ENCODE data around the gene HDGFL1. TPM values are rescaled to one million over a fixed set of nuclear protein-coding genes. Genes with fewer than 3 reads are reported as not detected.

The HDGFL1 gene
- total RNA-seq, 1 donor from 2014 or later = not detected

- no peaks in the 10 kb centered on the region for H3K79me2 ChIP-seq (ENCODE audit: low read depth)
- H2AFZ ChIP-seq (replicated peaks) = no peak overlapping the region
- H3K27me3 Mint-ChIP-seq (ENCODE audit: insufficient read depth, low read depth) = peaks cover 2% of the 10 kb centered on the region
- H3K9me3 Mint-ChIP-seq = peaks cover 12% of the 10 kb centered on the region
- no peak for TF ChIP-seq EZH2 (IDR thresholded peaks at IDR 0.05)
- TF ChIP-seq EZH2phosphoT487 (IDR thresholded peaks at IDR 0.05) = no peak
- TF ChIP-seq, protein P1, sequence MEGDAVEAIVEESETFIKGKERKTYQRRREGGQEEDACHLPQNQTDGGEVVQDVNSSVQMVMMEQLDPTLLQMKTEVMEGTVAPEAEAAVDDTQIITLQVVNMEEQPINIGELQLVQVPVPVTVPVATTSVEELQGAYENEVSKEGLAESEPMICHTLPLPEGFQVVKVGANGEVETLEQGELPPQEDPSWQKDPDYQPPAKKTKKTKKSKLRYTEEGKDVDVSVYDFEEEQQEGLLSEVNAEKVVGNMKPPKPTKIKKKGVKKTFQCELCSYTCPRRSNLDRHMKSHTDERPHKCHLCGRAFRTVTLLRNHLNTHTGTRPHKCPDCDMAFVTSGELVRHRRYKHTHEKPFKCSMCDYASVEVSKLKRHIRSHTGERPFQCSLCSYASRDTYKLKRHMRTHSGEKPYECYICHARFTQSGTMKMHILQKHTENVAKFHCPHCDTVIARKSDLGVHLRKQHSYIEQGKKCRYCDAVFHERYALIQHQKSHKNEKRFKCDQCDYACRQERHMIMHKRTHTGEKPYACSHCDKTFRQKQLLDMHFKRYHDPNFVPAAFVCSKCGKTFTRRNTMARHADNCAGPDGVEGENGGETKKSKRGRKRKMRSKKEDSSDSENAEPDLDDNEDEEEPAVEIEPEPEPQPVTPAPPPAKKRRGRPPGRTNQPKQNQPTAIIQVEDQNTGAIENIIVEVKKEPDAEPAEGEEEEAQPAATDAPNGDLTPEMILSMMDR (IDR thresholded peaks at IDR 0.05) = no peak
- H3K4me3 Mint-ChIP-seq = no peak overlapping the region
- no peak for DNase-seq (ENCODE audit: low spot score)
- peaks cover 14% of the 10 kb centered on the region for H3K4me1 ChIP-seq
- H3F3A ChIP-seq (ENCODE audit: low read depth) = no peaks in the 10 kb centered on the region
- H3K4me3 ChIP-seq = no peak overlapping the region
- no peaks in the 10 kb centered on the region for H4K20me1 ChIP-seq (ENCODE audit: low read depth)
- no peak overlapping the region for H3K9ac ChIP-seq
- H3K36me3 Mint-ChIP-seq = no peaks in the 10 kb centered on the region
- H3K36me3 ChIP-seq = no peaks in the 10 kb centered on the region
- H3K27ac ChIP-seq = no peak overlapping the region
- H3K4me2 ChIP-seq = no peak overlapping the region
- no peaks in the 10 kb centered on the region for H3K27me3 ChIP-seq
- no peaks in the 10 kb centered on the region for H3K4me1 Mint-ChIP-seq
- no peak overlapping the region for H3K27ac Mint-ChIP-seq
- no peaks in the 10 kb centered on the region for H3K9me3 ChIP-seq (ENCODE audit: low read depth)
These were observed 512 bp upstream of the HDGFL1 start for GRCh38 chr6:22568854-22569253.

DNA sequence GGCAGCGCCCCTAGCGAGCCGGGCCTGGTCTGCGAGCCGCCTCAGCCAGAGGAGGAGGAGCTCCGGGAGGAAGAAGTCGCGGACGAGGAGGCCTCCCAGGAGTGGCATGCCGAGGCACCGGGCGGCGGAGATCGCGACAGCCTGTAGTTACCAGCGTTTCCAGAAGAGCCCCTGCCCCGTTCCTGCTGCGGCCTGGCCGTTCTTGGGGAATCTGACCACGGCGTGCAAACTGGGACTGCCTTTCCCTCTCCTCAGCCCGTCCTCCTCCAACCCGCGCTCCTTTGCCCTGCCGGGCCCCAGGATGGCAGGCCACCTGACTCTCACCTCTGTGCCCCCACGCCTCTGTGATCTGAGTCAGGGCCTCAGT lies 802 bp downstream of the HDGFL1 start:
- Histone ChIP-seq H3K36me3 (no peaks in the 10 kb centered on the region), H3K27me3 (no peaks in the 10 kb centered on the region), H2AFZ (replicated peaks) (no peak overlapping the region), H3K27ac (no peak overlapping the region), H4K20me1 (ENCODE audit: low read depth) (no peaks in the 10 kb centered on the region), H3K9me3 (ENCODE audit: low read depth) (no peaks in the 10 kb centered on the region), H3K4me3 (no peak overlapping the region), H3K79me2 (ENCODE audit: low read depth) (no peaks in the 10 kb centered on the region), H3K4me1 (peaks cover 14% of the 10 kb centered on the region), H3K4me2 (no peak overlapping the region), H3F3A (ENCODE audit: low read depth) (no peaks in the 10 kb centered on the region), H3K9ac (no peak overlapping the region)
- TF ChIP-seq, protein P1 (IDR thresholded peaks at IDR 0.05) = no peak
- TF ChIP-seq EZH2phosphoT487 (IDR thresholded peaks at IDR 0.05) (no peak), EZH2 (IDR thresholded peaks at IDR 0.05) (no peak)
- H3K9me3 Mint-ChIP-seq = peaks cover 12% of the 10 kb centered on the region
- H3K27ac Mint-ChIP-seq = no peak overlapping the region
- H3K4me1 Mint-ChIP-seq = peaks cover 2% of the 10 kb centered on the region
- DNase-seq (ENCODE audit: low spot score) = no peak
- H3K4me3 Mint-ChIP-seq = no peak overlapping the region
- H3K27me3 Mint-ChIP-seq (ENCODE audit: insufficient read depth, low read depth) = peaks cover 2% of the 10 kb centered on the region
- H3K36me3 Mint-ChIP-seq = no peaks in the 10 kb centered on the region

GRCh38 chr6:22575190-22575589 lies 5.8 kb downstream of the HDGFL1 start:
- Mint-ChIP-seq H3K9me3 (peaks cover 4% of the 10 kb centered on the region), H3K27me3 (ENCODE audit: insufficient read depth, low read depth) (no peaks in the 10 kb centered on the region), H3K36me3 (no peaks in the 10 kb centered on the region), H3K4me3 (no peak overlapping the region), H3K27ac (no peak overlapping the region), H3K4me1 (peaks cover 32% of the 10 kb centered on the region)
- no peaks in the 10 kb centered on the region for H3K27me3 ChIP-seq
- no peaks in the 10 kb centered on the region for H4K20me1 ChIP-seq (ENCODE audit: low read depth)
- no peak for TF ChIP-seq EZH2phosphoT487 (IDR thresholded peaks at IDR 0.05)
- TF ChIP-seq, protein P1 (IDR thresholded peaks at IDR 0.05) = no peak
- TF ChIP-seq EZH2 (IDR thresholded peaks at IDR 0.05) = no peak
- H3K4me3 ChIP-seq = no peak overlapping the region
- no peak overlapping the region for H3K9ac ChIP-seq
- H3F3A ChIP-seq (ENCODE audit: low read depth) = no peaks in the 10 kb centered on the region
- H3K9me3 ChIP-seq (ENCODE audit: low read depth) = no peaks in the 10 kb centered on the region
- no peak overlapping the region for H3K27ac ChIP-seq
- H3K36me3 ChIP-seq = no peaks in the 10 kb centered on the region
- no peaks in the 10 kb centered on the region for H3K79me2 ChIP-seq (ENCODE audit: low read depth)
- no peak overlapping the region for H2AFZ ChIP-seq (replicated peaks)
- no peak for DNase-seq (ENCODE audit: low spot score)
- H3K4me2 ChIP-seq = no peak overlapping the region
- H3K4me1 ChIP-seq = peaks cover 9% of the 10 kb centered on the region

All from neural progenitor cell (in vitro differentiated cells).